Fibroblast of skin of back (primary cell): ENCODE results near the gene KIAA0232.

ENCODE experiments used
- DNase-seq: peaks from one replicate; pipeline ENCODE4 v3.0.0-alpha.2; 2013

Gene KIAA0232

GRCh38 chr4:6917461-6918271, 135.1 kb downstream of the KIAA0232 start:
- no peak for DNase-seq

- DNase-seq, result no peak
Measured at GRCh38 chr4:6918338-6918737, 135.8 kb downstream of the KIAA0232 start.

GRCh38 chr4:6920171-6920570, 137.6 kb downstream of the KIAA0232 start:
- no peak for DNase-seq

- no peak for DNase-seq
Measured at GRCh38 chr4:6923507-6923906, 141.0 kb downstream of the KIAA0232 start.

- DNase-seq, result no peak
Measured at GRCh38 chr4:6924361-6924779, 141.8 kb downstream of the KIAA0232 start.

- no peak for DNase-seq
Measured at GRCh38 chr4:6925357-6925836, 142.9 kb downstream of the KIAA0232 start.

GRCh38 chr4:6926081-6926480, 143.6 kb downstream of the KIAA0232 start:
- DNase-seq, result no peak

GRCh38 chr4:6926681-6927478, 144.4 kb downstream of the KIAA0232 start:
- DNase-seq, result no peak

GRCh38 chr4:6928081-6928480, 145.6 kb downstream of the KIAA0232 start:
- no peak for DNase-seq

GRCh38 chr4:6929339-6929811, 146.8 kb downstream of the KIAA0232 start:
- no peak for DNase-seq

- DNase-seq, result no peak
Measured at GRCh38 chr4:6929812-6930464, 147.4 kb downstream of the KIAA0232 start.

GRCh38 chr4:6932475-6932874, 149.9 kb downstream of the KIAA0232 start:
- no peak for DNase-seq

- DNase-seq, result no peak
Measured at GRCh38 chr4:6932918-6933317, 150.4 kb downstream of the KIAA0232 start.
